NCI-H1092 treated with DMSO at 0.1 percent for 48 hours (cell line): ENCODE results near the gene GRM4.
"Not testable (repeated sequence)": the region's sequence is repeated elsewhere in the genome, so short reads cannot be mapped to it uniquely, and the experiment has no call there.

Experiments
- DNase-seq: peaks from one replicate; lab custom pipeline; 2025; lab: John Stamatoyannopoulos, UW

The GRM4 gene

GRCh38 chr6:34044945-34045595 lies 100.8 kb downstream of the GRM4 start:
- DNase-seq = no peak

- DNase-seq = no peak
Measured at GRCh38 chr6:34043359-34043758, 102.5 kb downstream of the GRM4 start.

DNA sequence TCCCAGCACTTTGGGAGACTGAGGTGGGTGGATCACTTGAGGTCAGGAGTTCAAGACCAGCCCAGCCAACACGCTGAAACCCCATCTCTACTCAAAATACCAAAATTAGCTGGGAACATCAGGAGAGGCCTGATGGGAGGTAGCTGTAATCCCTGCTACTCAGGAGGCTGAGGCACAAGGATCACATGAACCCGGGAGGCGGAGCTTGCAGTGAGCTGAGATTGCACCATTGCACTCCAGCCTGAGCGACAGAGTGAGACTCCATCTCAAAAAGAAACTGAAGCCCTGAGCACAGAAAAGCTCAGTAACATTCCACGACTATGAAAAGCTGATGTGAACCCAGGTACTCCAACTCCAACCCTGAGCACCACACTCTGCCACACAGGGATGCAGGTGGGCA lies 103.9 kb downstream of the GRM4 start:
- DNase-seq = not testable (repeated sequence)

DNA sequence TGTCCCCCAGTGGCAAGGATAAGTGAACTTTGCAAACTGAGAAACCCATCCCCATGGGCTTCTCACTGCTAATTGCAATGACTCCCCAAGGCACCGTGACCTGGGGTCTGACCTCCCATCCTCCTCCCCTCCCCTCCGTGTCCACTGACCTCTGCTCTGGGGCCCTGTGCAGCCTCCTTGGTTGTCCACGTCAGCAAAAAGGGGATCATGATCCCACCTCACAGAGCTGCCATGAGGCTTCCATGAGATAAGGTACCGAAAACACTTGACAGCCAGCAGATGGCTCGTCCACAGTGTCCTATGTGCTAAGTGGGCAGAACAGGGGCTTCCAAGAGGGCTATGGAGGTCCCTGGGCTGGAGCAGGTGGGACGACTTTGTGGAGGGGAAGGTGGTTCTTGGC lies 104.5 kb downstream of the GRM4 start:
- DNase-seq = no peak

DNA sequence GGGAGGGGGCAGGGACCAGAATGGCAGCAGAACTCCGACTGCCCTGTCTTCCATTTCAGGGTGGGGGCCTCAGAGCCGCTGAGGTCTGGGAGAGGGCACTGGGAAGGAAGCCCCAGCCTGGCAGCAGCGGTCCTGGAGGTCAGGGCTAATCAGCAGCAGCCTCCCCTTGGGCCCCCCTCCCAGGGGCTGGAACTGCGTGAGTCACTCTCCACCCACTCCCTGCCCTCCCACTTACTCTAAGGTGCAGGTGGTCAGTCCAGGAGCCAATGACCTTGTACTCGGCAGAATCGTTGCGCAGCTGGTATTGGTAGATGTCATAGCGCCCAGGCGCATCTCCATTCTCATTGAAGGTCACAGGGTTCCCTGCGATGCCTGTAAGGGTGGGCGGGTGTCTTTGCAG lies 105.9 kb downstream of the GRM4 start:
- no peak for DNase-seq

GRCh38 chr6:34037151-34037550 lies 108.7 kb downstream of the GRM4 start:
- DNase-seq = no peak

GRCh38 chr6:34036357-34037069 lies 109.4 kb downstream of the GRM4 start:
- DNase-seq = no peak

DNA sequence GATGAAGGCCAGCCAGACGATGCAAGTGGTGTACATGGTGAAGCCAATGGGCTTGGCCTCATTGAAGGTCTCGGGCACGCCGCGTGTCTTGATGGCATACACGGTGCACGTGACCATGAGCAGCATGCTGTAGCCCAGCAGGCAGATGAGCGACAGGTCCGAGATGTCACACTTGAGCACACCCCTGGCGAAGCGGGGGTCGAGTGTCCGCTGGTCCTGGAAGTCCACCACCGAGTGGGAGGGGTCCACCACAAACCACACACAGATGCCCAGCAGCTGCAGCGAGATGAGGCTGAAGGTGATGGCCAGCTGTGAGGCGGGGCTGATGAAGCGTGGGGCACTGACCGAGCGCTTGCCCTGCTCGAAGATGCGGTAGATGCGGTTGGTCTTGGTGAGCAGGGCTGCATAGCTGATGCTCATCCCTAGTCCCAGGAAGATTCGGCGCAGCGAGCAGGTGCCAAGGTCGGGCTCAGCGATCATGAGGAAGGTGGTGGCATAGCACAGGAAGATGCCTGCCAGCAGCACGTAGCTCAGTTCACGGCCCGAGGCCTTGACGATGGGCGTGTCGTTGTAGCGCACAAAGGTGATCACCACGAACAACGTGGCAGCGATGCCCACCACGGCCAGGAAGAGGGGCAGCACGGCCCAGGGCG lies 110.1 kb downstream of the GRM4 start:
- no peak for DNase-seq

DNA sequence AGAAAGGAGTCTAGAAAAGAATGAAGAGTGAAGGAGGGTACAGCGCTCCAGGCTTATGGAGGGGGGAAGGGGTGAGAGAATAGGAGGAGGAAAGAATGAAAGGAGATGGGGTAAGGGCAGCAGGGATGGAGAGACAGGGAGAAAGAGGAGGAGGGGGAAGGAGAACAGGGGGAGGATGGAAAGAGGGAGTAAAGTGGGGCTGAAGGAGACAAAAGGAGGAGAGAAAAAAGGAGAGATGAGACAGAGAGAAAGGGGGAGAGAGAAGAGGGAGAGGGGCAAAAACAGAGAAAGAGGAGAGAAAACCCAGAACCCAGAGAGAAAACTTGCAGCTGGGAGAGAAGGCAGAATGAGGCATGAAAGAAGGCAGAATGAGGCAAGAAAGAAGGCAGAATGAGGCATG lies 110.7 kb downstream of the GRM4 start:
- no peak for DNase-seq

- DNase-seq = no peak
Measured at GRCh38 chr6:34032856-34033255, 113.0 kb downstream of the GRM4 start.

- no peak for DNase-seq
Measured at GRCh38 chr6:34031625-34032383, 114.1 kb downstream of the GRM4 start.

- DNase-seq = no peak
Measured at GRCh38 chr6:34030831-34031624, 114.9 kb downstream of the GRM4 start.

- DNase-seq = no peak
Measured at GRCh38 chr6:34029489-34030280, 116.2 kb downstream of the GRM4 start.

GRCh38 chr6:34028691-34029360 lies 117.1 kb downstream of the GRM4 start:
- no peak for DNase-seq

GRCh38 chr6:34027939-34028441 lies 117.9 kb downstream of the GRM4 start:
- no peak for DNase-seq

- DNase-seq = no peak
Measured at GRCh38 chr6:34027445-34027936, 118.4 kb downstream of the GRM4 start.

DNA sequence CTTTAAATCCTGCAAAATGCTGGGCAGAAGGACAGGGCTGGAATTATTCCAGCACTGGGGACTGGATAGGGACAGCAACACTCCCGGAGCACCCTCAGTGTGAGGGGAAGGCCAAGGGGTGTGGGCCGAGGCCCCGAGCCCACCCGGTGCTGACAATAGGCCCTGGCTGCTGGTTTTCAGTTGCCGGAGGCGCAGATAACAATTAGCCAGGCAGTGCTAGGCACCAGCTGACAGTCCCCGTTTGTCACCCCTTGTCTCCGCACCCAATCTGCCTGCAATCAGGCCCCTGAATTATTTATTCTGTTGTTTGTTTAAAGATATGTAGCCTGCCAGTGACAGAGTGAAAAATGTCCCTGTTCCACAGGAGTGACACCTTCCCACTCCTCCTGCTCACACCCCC lies 120.0 kb downstream of the GRM4 start:
- no peak for DNase-seq

- no peak for DNase-seq
Measured at GRCh38 chr6:34025112-34025807, 120.6 kb downstream of the GRM4 start.

- DNase-seq = no peak
Measured at GRCh38 chr6:34022873-34023255, 123.0 kb downstream of the GRM4 start.
